Inferior parietal cortex (tissue), 1 donor: ENCODE measurements around the gene DLL4.
"Not testable (repeated sequence)": the region's sequence is repeated elsewhere in the genome, so short reads cannot be mapped to it uniquely, and the experiment has no call there.

Source experiments
- DNase-seq: peaks from one replicate; pipeline ENCODE4 v3.0.0-alpha.2; 2016; ENCODE audit errors: extremely low spot score

The DLL4 gene

DNA sequence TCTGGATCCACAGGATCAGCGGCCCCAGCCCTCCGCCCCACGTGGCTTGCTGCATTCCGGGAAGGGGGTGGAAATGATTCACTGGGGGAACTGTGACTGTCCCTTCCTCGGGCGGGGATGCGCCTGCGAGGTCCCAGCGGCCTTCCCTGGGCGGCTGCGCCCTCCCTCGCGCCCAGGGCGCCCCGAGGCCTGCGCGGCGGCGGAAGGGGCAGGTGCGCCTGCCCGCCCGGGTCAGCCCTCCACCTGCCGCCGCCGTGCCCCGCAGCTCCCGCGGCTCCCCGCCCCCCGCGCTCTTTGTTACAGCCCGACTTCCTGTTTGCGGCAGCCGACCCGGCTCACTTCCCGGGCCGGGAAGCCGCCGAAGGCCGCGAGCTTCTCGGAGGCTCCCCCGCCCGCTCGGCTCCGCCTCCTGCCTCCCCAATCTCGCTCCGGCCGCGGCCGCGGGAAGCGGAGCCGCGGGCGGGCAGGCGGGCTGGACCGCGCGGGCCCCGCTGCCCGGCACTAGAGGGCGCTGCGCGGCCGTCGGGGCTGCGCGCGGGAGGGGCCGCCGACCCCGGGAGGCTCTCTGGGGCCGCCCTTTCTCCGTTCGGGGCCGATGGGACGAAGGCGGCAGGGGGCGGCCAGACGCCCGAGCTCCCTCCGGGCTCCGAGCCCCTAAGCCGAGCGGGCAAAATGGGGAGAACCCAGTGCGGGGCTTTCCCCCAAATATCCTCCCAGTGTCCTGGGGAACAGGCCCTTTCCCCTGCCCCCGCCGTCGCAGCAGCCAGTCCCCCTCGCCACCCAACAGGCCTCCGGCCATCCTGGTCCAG lies 12.6 kb downstream of the DLL4 start:
- DNase-seq, result peak; percentile 57

DNA sequence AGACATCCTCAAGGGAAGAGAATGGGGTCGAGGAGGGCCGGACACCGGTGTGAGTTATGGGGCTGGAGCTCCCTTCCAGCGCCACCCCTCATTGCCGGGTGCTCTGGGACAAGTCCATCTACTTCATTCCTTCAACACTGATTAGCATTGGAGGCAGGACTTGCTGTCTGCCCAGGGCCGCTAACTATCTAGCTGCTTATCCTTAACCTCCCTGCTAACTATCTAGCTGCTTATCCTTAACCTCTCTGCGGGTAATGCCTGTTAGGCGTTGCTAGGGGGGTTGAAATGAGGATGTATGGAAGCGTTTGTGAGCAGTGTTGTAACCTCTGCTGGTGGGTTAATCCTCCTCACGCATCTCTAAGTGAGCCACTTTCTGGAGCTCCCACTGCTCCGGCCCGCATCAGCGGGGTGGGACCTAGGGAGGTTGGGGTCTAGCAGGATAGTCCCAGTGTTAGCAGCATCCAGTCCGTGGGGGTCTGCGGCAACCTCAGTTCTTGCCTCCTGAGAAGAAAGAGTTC lies 13.3 kb downstream of the DLL4 start:
- no peak for DNase-seq

DNA sequence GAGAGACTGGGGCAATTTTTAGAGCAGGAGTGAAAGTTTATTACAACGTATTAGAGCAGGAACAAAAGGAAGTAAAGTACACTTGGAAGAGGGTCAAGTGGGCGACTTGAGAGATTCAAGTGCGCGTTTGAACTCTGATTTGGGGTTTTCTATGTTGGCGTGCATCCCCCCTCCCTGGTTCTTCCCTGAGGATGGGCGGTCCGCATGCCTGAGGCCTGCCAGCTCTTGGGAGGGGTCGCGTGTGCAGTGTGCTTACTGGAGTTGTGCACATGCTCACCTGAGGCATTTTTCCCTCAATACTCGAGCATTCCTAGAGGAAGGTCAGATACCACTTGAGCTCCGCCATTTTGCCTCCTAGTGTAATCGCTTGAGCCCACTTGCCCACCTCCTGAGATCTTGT lies 13.7 kb downstream of the DLL4 start:
- DNase-seq, result no peak

DNA sequence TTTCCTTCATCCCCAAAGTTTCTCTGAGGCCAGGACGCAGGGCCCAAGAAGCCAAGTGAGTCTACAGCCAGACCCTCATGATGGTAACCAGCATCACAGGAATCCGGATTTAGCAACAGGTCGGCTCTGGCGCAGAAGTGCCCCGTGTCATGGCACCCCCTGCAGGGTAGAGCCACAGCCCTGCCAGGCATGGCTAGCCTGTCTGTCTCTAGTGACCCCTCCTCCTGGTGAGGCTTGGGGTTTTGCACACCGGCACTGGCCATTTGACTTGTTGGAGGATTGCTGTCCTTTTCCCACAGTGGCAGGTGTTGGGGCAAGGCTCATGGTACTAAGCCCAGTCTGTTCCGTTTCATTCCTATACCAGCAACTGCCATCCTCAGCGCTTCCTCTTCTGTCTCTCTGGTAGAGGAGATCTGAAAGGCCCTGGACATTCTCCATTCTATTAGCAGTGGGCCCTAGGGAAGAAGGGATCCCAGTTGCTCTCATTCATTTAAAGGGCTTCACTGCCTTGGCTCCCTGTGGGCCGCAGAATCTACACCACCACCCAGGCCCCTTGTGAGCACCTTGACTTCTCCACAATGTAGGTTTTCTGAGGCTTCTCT lies 14.7 kb downstream of the DLL4 start:
- no peak for DNase-seq

DNA sequence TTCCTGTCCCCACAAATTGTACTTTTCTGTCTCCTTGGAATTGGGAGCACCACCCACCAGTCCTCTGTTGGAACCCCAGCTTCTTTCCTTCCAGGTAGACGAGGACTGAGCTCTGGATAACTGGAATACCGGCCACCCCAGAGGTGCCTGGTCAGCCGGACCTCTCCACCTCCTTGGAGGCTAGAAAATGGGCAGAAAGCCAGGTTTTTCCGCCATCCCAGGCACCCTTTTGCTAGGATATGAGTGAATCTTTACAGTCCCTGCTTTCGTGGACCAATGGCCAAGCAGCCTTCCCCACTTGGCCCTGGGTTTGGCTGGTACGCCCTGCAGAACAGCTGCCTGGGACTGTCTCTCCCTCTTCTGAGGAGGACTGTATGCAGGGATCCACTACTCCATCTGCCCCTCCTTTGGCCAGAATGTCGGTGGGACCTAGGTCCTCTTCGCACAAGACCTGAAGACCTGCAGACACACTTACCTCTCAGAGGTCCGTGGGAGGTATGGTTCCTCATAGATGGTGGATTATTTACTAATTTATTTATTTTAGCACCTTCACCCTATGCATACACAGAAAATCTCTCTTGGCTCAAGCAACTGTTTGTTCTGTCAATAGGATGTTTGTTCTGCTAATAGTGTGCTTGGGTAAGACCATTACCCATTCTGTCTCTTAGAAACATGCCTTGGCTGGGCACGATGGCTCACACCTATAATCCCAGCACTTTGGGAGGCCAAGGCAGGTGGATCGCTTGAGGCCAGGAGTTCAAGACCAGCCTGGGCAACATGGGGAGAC lies 15.6 kb downstream of the DLL4 start:
- no peak for DNase-seq

DNA sequence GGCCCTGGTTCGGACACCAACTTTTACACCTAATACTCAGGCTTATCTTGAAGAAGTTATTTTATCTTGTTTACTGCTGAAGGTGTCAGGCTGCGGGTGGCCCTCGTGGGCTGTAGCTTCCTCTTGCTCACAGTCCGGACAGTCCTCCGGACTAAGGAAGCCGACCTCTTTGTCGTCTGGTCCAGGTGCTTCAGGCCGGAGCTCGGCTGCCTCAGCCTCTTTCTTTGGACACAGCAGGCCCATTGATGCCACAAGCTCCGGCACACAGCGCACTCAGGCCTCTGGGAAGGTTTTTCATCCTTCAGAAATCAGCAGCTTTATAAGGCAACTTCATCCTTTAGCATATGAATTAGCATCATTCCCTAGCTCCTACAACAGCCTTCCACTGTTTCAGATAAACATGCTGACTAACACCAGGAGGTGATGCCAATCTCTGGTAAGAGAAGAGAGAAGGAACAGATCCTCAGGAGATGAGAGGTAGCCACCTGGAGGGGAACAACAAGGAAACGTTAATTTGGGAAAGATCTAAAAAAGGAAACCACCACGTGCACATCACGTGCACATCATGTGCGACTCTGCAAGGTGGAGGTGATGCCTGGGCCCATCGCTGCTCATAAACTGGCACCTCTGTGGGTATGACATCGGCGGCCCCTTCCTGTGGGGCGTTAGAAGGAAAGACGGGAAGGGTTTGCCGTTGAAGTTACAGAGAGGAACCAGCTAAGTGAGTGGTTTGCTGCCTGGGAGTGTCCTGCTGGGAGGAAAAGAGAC lies 19.8 kb downstream of the DLL4 start:
- no peak for DNase-seq

DNA sequence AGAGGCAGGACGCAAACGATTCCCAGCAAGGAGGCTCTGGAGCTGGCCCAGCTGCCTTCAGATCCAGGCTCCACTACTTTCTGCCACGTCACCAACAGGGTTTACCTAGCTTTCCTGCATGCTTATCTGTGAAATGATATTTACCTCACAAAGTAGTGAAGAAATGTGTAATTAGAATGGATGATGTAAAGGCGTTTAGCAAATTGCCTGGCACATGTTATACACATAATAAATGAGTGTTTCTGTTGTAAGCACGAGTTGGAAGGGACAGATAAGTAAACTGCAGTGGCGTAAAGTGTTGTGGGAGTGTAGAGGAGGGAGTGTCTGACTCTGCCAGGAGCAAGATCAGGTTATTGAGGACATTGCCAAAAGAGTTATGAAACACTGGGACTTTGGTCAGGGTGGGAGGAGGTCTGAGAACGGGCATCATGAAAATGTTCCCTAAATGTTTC lies 20.6 kb downstream of the DLL4 start:
- DNase-seq, result no peak

DNA sequence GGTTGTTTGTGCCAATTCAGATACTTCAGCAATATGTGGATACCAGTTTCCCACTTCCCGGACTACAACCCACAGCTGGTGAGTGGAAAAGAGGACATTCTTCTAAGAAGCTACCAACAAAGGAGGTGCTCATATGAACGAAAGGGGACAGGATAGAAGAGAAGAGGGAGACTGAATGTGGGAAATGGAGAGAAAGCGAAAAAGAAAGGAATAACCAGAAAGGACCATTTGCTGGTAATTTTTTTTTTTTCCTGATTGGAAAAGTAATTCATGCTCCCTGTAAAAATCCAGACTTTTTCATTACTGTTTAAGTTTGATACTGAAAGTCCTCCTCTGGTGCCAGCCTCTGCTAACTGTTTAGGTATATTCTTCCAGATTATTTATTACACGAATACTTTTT lies 22.6 kb downstream of the DLL4 start:
- DNase-seq, result no peak

DNA sequence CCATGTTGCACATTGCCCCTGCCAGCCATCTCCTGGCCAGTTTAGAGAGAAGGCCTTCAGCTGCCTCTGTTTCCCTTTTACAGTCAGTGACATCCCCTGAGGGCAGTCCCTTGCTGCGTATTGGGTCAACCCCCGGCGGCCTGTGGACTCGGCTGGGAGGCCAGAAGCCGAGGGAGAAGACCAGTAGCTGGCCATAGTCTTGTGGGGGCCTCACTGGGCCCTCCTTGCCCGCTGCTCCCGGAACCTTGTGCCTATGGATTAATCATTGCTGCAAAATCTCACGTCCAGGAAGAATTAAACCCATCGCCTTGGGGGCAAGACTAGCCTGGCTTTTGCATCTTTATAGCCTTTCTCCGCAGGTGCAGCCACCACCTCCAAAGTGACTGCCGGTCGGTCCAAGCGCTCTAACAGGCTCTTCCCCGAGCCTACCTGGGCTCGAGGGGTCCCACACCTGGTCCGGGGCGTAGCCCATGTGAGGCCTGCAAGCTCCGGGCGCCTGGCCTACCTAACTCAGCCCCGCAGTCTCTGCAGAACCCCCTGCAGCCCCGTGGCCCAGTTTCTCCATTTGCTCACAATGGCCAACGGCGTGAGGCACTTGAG lies 23.3 kb downstream of the DLL4 start:
- DNase-seq, result no peak

DNA sequence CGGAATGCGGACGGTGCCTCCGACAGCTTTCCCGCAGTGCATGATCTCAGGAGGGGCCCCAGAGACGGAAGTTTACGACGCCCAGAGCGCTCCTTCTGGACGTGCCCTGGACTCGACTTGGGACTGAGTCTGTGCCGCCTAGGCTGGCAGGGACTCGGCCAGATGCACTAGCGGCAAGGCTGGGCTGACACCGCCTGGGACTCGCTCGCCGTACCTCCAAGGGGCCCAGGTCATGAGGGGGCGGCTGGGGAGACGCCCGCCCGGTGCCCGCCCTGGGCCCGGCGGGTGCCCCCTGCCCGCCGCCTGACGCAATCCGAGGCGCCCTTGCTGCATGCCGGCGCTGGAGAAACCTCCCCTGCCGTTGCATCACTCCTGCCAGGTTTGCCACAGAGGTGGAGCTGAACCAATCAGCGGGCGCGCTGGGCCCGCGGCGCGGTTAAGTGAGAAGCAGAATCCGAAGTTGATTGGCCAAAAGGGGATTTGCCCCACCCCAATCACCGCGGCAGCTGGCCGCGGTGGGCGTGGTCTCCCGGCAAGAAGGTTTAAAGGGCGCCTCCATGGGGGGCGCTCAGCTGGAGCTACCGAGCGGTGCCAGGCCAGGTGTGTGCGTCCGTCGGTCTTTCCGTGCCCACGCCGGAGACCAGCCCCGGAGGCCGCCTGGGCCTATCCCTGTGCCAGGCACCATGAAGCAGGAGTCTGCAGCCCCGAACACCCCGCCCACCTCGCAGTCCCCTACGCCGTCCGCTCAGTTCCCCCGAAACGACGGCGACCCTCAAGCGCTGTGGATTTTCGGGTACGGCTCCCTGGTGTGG lies 24.0 kb downstream of the DLL4 start, which contains the start of gene CHAC1:
Gene CHAC1, plus strand, starts transcription at position 571 of the 812 bp plus-strand sequence. Its CDS starts 113 bp downstream, at position 684.
- peak; percentile 88 for DNase-seq

DNA sequence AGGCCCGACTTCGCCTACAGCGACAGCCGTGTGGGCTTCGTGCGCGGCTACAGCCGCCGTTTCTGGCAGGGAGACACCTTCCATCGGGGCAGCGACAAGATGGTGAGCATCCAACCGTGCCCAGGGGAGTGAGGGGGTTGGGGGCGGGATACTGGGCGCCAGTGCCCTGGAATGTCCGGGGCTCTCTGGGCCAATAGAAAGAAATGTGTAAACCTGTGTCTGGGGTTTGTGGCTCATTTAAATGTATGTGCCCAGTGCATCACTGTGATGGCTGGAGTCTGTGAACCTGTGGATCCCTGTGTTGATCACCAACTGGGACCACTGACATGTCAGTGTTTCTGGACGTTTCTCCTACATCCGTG lies 24.6 kb downstream of the DLL4 start:
- DNase-seq, result no peak

DNA sequence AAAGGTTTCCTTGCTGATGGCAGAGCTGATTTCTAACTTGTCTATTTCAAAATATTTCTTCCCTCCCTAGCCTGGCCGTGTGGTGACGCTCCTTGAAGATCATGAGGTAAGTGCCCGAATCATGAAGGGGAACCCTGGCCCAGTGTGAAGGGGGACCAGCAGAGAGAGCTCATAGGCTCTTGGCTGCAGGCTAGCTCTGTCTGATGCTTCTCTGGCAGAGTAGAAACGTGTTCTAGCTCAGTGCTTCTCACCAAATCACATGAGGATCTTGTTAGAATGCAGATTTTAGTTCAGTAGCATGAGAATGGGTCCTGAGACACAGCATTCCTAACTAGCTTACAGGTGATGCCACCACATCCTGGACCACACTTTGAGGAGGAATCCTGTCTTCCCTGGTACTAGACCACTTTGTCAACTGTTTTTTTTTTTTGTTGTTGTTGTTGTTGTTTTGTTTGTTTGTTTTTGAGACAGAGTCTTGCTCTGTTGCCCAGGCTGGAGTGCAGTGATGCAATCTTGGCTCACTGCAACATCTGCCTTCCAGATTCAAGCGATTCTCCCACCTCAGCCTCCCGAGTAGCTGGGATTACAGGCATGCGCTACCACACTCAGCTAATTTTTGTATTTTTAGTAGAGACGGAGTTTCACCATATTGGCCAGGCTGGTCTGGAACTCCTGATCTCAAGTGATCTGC lies 25.2 kb downstream of the DLL4 start:
- DNase-seq, result not testable (repeated sequence)

DNA sequence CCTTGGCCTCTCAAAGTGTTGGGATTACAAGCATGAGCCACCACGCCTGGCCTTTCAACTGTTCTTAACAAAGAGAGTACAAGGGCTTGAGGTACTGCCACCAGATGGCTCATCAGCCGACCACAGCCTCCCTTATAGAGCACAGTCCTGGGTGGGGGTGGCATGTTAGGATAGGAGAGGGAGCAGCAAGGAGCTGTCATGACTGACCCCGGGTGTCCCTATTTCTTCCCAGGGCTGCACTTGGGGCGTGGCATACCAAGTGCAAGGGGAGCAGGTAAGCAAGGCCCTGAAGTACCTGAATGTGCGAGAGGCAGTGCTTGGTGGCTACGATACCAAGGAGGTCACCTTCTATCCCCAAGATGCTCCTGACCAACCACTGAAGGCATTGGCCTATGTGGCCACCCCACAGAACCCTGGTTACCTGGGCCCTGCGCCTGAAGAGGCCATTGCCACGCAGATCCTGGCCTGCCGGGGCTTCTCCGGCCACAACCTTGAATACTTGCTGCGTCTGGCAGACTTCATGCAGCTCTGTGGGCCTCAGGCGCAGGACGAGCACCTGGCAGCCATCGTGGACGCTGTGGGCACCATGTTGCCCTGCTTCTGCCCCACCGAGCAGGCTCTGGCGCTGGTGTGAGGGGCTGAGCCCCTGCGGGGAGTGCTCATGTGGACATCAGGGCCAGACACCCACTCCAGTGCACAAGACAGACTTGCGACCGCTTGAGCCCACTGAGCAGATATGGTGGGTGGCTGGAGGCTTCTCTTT lies 26.2 kb downstream of the DLL4 start:
- no peak for DNase-seq

DNA sequence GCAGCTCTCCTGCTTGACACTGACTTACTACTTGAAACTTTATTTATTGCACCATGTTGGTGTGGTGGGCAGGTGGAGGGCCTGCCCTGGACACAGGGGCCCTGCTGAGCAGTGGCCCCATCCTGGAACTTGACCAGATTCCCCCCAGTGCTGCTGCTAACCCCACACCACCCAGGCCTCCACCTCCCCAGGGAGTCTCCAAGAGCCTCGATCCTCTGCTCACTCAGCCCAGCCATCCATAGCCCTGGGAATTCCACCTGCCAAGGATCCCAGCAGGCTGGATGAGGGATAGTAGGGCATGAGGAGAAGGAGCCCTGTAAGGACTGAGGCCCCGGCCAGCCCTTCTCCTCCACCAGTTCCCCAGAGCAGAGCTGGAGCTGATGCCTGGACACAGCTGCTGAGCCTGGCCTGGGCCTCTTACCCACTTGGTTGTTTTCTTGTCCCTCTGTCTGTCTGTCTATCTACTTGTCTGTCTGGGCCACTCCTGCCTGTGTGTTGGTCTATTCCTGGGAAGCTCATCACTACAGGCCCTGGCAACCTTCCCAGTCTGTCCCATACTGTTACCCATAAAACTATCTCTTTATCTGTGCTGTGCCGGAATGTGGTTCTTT lies 26.9 kb downstream of the DLL4 start:
- no peak for DNase-seq

DNA sequence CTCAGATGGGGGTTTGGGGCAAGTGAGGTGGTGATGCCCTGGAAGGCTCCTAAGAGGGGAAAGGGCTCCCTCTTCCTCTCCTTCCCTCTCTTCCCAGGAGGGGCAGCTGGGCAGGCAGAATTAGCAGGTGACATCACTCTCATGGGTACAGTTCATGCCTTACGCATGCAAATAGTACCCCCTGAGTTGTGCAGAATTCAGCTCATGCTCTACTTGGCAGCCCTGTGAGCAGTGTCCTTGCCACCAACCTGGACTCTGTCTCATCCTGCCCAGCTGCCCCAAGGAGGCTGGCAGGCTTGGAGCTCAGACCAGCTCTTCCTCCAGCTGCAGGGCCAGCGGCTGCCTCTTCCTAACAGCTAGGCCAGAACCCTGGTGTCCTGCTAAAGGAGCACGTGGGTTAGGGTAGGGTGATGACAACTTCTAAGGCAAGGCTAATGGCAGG lies 27.4 kb downstream of the DLL4 start:
- no peak for DNase-seq

DNA sequence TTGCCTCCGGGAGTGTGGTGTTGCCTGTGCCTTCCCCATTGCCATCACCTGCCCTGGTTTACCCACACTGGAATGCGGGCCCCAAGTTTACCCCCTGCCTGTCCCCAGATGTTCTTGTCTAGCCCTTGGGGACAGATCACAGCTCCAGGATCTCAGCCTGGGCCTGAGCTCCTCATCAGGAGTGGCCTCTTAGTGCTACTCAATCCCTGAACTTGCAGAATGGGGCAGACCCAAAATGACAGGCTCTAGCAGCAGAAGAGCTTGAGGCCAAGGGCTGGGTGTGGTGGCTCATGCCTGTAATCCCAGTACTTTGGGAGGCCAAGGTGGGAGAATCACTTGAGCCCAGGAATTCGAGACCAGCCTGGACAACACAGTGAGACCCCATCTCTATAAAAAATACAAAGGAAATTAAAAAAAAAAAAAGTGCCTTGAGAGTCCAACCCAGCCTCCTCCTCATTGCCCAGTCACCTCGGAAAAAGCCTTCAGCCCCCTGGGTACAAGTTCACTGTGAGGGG lies 28.0 kb downstream of the DLL4 start:
- no peak for DNase-seq

DNA sequence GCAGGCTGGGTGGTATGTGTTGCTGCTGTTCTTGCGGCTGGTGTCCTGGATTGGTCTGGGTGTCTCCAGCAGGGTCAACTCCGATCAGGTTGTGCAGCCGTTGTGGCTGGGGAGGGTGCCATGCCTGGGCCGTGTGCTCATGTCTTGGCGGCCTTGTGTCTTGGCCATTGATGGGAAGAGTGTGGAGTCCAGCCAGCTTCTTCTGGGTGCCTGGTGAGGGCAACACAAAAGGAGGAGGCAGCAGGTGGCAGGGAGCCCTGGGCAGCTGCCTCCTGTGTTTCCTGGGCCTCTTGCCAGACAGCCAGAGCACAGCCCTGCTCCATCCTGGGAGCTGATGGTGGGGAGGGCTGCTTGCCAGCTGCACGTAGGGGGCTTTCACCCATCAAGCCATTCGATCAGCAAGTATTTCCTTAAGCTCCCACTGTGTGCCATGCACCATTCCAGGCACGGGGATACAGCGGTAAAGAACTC lies 28.5 kb downstream of the DLL4 start:
- no peak for DNase-seq

DNA sequence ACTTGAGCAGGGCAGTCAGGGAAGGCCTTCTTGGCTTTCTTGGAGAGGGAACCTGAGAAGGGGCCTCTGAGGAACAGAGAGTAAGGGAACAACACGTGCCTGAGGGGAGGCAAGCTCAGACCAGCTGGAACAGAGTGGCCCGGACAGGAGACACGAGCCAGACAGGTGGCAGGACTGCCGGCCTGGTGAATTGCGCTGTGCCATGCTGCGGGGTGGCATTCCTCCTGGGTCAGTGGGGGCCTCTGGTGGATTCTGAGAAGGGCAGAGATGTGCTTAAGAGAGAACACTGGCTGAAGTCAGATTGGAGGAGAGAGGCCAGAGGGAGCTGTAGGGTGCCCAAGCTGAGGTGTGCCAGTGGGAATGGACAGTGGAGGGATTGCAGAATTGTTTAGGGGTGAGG lies 29.0 kb downstream of the DLL4 start:
- no peak for DNase-seq
